Stimulated activated CD8-positive, alpha-beta memory T cell treated with anti-CD3 and anti-CD28 coated beads, Interleukin-15, amount 100 ng/mL, for 4 hours (primary cell): ENCODE data around the gene AGBL5.
A peak's percentile ranks its signal among the peaks of the same experiment; 100 is the strongest.

Source experiments
- DNase-seq, 2 donors: peaks; one replicate each; pipeline ENCODE4 v3.0.0-alpha.2; 2020; ENCODE audit warnings: low read depth in 2 of 2

The AGBL5 gene

DNA sequence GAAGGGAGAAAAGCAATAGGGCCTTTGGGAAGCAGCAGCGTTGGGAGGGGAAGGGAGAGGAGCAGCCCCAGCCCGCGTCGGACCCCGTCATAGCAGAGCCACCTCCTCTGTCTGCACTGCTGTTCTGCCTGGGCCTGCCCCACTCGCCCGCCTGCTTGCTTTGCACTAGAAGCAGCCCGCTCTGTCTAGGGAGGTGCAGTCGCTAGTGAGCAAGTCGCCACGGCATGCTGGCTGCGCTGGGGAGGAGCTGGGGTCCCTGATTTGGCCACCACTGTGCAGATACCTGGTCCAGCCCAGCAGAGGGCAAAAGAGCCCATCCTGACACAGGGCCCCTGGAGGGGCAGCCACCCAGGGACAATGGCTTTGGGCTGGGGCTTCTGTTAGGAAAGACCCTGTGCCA is 26.7 kb upstream of the AGBL5 start:
- DNase-seq, result no peak

DNA sequence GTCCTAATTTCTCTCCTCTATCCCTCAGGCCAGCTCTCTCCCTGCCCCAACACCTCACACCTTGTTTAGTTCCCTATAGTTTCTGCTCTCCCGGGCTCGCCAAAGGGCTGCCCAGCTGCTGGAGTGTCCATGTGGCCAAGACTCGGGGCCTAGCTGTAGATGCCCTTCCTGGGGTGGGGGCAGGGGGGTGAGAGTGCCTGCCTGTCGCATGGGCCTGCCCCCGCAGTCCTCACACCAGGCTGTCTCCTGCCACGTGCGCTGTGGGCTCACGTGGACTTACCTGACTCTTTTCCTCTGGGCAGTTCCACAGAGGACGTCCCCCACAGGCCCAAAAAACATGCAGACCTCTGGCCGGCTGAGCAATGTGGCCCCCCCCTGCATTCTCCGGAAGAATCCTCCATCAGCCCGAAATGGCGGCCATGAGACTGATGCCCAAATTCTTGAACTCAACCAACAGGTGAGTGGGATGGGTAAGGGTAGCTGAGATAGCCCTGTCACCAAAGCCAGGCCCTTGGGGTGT is 26.1 kb upstream of the AGBL5 start:
- DNase-seq, result no peak

DNA sequence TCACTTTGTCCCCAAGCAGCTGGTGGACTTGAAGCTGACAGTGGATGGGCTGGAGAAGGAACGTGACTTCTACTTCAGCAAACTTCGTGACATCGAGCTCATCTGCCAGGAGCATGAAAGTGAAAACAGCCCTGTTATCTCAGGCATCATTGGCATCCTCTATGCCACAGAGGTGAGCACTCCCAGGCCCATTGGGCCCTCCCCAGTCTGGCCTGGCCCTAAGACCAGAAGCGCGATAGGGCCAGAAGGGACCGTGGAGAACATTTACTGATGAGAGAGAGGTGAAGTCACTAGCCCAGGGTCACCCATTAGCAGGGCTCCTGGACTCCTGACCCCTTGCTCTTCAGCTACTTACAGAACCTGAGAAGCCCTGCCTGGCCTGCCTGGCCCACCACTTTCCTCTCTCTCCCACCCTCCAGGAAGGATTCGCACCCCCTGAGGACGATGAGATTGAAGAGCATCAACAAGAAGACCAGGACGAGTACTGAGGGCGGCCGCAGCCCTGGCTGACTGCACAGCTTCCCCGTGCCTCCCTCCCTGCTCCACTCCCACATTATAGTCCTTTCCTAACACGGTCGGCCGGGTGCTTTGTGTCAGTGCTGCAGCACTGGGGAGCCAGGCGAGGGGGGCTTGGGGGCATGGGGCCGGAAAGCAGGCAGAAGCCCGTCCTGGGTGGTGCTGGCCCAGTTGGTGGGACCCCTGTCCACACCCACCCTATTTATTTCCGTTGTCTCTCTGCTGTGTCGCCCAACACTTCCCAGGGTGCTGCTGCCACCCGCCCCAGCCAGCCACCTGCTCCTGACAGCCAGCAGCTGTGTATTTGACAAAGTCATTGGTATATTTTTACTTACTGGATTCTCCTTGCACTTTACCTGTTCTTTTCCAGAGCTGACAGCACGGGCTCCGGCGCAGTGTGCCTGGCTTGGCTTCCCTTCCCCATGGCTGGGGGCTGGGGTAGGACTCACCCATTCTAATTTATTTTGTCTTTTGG is 25.3 kb upstream of the AGBL5 start:
- DNase-seq, result no peak

DNA sequence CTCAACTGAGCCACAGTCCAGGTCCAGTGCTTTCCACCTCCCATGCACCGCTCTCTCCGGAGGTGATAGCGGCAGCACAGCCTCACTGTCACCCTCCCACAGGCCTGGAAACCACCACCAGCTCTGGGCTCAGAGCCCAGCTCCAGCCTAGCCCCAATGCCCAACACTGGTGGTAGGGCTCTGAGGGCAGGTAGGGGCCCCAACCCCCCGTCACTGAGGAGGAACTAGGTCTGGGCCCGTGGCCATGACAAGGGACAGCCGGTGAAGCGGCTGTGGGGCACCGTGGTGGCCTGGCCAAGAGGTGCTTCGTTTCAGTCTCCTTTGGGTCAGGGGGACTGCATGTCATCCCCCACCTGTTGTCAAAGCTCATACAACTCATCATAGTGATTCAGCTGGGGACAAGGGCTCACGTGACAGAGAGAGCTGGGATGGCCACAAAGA is 24.2 kb upstream of the AGBL5 start:
- DNase-seq, result no peak

DNA sequence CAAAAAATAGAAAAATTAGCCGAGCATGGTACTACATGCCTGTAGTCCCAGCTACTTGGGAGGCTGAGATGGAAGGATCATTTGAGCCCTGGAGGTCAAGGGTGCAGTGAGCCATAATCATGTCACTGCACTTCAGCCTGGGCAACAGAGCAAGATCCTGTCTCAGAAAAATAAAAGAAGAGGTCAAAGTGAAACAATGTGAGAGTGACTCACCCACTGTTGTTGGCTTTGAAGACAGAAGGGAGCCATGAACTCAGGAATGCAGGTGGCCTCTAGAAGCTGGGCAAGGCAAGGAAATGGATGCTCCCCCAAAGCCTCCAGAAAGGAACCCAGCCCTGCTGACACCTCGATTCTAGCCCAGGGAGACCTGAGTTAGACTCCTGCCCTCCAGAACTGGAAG is 22.4 kb upstream of the AGBL5 start:
- no peak for DNase-seq

DNA sequence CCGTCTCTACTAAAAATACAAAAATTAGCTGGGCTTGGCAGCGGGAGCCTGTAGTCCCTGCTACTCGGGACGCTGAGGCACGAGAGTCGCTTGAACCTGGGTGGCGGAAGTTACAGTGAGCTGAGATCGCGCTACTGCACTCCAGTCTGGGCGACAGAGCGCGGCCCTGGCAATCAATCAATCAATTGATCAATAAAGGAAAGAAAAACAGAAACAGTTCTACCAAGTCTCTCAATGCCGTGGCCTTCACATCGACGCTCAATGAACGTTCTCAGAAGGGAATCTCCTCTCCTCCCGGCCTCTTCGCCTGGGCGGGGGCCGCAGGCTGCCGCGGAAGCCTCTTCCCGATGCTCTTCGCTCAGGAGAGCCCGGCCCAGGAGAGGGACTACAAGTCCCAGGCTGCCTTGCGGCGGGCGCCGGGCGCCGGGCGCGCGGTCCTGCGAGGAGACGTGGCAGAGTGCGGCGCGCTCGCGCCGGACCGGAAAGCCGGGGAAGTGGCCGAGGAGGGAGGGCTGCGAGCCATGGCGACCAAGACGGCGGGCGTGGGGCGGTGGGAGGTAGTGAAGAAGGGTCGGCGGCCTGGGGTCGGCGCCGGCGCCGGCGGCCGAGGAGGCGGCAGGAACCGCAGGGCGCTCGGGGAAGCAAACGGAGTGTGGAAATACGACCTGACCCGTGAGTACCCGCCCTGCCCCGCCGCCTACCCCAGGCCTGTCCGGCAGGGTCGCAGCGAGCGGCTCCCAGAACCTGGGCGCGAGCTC is 18.8 kb upstream of the AGBL5 start, which contains the start of gene TMEM214:
Gene TMEM214 (plus strand): TSS at position 471 of the 758 bp plus-strand sequence. CDS start 51 bp downstream, at position 522.
- DNase-seq, result peak; percentile 44 to 64

DNA sequence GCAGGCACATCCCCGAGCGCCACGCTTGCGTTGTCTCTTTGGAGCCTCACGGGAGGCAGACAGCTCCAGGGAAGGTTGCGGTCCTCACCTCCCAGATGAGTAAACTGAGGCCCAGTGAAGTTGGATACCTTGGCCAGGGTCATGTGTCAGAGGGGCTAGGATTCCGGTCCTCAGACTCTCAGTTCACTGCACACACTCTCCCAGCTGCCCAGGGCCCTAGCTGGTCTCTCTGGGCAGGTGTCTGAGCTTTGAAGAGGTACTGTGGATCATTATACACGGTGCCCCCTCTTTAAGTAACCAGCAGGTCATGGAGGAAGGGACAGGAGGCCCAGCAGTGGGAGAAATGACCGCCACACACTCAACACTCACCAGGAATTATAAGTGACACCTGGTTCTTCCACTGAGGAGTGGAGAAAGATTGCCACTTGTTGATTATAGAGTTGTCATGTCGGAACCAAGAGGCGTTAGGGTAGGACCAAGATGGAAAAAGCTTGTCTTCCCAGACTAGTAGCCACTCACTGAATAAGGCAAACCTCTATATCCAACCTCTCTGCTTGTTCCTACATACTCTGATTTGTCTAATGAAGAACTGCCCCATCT is 18.1 kb upstream of the AGBL5 start:
- DNase-seq, result no peak

DNA sequence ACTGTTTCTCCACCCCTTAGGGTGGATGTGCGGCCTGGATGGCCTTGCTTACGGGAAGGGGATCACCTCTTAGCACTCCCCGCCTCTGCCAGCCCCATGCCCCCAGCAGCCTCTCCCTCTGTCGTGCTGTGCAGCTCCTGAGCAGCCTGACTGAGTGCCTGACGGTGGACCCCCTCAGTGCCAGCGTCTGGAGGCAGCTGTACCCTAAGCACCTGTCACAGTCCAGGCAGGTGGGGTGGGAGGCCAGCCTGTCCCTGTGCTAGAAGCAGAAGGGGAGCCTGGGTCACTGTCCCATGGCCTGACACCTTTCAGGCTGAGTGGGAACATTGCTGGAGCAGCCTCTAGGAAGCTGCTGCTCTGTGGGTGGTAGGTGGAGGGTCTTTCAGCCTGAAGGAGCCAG is 13.5 kb upstream of the AGBL5 start:
- DNase-seq, result no peak

DNA sequence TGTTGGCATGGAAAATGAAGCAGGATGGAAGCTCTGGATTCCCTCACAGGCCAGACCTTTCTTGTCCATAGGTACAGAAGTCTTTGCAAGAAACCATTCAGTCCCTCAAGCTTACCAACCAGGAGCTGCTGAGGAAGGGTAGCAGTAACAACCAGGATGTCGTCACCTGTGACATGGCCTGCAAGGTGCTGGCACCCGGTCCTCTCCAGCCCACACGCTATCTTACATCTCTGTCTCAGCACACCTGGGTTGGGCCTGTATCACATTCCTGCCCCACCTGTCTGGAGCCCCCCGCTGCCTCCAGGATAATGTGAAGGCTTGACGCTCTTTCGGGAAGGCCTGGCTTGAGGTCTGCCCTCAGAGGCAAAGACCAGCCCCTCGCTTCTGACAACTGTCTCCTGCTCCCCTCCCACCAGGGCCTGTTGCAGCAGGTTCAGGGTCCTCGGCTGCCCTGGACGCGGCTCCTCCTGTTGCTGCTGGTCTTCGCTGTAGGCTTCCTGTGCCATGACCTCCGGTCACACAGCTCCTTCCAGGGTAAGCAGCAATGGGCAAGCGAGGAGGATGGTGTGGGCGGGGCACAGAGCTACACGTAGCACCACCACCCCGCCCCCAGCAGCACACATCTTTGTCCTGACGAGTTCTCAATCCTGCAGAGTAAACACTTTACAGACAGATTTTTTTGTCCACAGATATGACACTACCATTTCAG is 12.7 kb upstream of the AGBL5 start:
- no peak for DNase-seq

DNA sequence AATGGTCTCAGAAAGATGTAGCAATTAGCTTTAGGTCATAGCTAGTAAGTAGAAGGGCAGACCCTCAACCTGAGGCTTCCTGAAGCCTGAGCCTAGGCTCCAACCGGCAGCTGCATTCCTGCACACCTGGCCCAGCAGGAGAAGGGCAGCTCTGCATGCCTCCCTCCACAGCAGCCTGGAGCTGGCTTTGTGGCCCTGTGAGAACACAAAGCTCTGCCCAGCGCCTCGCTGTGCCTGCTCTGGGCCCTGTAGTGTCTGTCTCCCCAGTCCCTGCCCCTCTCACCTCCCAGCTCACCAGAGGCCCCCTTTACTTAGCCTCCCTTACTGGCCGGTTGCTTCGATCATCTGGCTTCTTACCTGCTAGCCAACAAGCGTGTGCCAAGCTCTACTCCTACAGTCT is 12.0 kb upstream of the AGBL5 start:
- no peak for DNase-seq

DNA sequence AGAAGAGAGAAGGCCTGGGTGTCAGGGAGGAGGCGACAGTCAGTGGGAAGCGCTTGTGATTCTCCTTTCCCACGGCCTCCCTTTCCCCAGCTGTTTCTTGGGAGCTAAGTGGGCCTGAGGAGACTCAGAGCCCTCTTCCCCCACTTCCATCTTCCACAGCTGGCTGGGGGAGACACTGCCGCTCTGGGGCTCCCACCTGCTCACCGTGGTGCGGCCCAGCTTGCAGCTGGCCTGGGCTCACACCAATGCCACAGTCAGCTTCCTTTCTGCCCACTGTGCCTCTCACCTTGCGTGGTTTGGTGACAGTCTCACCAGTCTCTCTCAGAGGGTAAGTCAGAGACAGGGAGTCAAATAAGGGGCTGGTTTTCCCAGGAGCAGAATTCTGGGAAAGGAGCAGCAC is 11.6 kb upstream of the AGBL5 start:
- DNase-seq, result no peak

DNA sequence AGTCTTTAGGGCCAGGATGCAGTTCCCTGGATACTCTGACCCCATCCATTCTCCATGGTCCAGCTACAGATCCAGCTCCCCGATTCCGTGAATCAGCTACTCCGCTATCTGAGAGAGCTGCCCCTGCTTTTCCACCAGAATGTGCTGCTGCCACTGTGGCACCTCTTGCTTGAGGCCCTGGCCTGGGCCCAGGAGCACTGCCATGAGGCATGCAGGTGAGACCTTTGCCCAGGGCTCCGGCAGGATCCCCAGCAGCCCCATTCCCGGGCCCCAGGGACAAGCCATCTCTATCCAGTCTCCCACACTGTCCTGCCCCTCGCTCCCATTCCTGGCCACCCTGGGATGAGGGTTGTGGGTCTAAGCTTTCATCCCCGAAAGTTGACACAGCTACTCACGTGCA is 11.2 kb upstream of the AGBL5 start:
- no peak for DNase-seq

DNA sequence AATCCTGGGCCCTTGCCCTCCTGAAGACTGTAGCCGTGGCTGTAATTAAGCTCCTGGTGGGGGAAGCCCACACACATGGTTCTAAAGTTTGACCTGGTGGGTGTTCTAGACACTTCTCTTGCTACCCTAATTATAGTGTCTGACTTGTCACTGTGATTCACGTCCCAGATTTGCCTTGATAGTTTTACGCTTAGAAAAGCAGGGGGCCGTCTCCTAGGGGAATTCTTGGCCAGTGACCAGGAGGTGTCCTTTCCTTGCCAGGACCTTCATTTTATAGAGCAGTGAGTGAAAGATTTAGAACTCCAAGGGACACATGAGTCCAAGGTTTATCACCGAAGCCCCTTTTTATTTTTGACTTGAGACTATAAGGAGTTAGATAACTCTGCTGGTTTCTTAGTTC is 9.7 kb upstream of the AGBL5 start:
- no peak for DNase-seq

DNA sequence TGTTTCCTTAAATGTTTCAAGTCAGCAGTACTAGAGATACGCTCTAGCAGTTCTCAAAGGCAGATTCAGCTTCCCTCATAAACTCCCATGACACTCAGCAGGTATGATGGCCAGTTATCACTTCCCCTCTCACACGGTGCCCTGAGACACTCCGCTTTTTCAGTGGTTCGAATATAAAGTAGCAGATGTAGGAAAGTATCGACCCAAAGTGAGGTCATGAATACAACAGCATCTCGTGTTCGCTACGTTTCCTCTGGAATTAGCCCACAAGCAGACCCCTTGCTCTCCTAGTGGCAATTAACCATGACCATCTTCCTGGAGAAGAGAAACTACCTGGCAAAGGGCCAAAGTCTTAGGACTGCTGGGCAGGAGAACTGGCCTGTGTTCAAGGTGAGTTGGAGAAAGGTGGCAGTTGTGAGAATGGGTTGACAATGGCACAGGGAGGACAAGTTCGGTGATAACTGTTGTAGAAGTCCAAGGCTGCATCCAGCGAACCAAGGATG is 9.3 kb upstream of the AGBL5 start:
- DNase-seq, result no peak

DNA sequence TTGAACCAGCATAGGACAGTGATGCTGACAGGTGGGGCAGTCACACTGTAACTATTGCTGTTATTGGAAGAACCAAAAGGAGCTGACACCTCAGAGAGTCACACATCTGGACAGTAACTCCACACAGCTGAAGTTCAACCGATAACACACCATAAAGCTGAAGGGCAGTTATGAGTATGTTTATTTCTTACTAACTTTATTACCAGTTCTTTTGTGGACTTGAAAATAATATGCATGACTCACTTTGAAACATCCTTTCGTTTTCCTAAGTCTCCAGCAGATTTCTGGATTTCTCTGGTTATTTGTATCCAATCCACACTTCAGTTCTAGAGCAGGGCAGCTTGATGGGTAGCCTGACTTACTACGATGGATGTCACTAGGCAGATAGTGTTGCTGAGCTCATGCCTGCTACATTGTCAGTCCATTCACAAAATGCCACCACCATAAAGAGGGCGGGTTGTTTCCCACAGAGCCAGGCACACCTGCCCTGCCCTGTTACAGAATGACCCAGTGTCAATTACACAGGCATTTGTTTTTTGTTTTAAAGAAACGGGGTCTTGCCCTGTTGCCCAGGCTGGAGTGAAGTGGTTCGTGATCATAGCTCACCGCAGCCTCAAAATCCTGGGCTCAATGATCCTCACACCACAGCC is 8.4 kb upstream of the AGBL5 start:
- DNase-seq, result no peak

DNA sequence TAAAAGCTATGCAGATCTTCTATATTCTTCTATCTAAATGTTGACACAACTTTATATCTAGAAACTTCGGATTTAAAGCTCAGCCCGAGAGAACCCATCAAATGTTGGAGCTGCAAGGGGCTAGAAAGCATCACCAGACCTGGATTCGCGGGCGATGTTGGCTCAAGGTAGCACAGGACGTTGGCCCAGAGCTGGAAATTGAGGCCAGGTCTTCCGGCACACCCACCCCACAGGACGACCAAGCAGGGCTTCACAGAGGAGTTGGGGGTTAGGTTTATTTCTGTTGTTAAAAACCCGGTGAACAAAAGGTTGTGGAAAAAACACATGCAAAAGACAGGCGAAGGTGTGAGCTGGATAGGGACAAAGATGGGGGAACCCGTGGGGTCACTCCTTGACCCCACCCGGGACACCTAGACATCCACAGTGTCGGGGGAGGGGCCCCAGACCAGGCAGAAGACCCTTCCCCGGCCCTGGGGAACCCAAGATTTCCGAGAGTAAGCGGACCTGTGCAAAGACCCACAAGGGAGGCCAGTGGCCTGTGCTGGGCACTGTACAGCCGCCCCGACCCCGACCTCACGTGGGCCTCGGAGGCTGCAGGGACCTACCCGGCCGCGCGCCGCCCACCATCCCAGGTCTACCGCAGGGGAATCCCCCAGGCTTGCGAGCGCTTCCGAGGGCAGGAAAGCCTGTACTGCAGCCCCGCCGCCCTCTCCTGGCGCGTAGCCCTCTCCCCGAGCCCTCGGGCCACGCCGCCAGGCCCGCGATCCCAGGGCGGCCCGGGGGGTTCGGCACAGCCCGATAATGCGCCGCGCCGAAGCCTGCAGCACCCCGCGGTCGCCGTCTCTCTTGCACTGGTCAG is 1.8 kb upstream of the AGBL5 start:
- DNase-seq, result peak; percentile 39 to 58

DNA sequence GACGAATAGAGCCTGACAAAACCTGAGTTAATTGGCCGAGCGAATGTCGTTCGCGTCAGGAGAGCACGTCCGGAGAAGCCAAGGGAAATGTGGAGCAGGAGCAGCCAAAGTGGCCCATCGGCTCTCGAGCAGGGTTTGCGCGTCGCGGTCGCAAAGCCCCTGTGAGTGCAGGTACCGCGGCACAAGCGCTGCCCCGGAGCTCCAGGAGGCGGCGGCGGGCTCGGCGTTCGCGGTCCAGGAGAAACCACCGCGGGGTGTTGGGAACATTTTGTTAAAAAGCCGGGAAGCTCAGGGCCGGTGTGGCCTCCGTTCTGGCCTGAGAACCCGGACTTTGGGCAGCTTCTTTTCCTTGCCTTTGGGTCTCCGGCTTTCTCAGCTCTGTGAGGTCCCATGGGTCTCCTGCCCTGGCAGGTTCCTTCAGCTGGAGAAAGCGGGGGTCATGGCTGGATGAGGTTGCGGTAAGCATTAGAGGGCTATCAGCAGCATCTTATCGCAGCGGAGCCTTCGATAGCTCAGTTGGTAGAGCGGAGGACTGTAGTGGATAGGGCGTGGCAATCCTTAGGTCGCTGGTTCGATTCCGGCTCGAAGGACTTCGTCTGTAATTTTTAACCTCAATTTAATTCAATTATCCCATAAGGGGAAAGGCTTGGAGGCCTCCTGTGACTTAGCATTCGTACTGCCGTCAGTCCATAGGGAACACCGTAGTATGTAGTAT is 1.0 kb upstream of the AGBL5 start:
- peak; percentile 76 to 80 for DNase-seq

DNA sequence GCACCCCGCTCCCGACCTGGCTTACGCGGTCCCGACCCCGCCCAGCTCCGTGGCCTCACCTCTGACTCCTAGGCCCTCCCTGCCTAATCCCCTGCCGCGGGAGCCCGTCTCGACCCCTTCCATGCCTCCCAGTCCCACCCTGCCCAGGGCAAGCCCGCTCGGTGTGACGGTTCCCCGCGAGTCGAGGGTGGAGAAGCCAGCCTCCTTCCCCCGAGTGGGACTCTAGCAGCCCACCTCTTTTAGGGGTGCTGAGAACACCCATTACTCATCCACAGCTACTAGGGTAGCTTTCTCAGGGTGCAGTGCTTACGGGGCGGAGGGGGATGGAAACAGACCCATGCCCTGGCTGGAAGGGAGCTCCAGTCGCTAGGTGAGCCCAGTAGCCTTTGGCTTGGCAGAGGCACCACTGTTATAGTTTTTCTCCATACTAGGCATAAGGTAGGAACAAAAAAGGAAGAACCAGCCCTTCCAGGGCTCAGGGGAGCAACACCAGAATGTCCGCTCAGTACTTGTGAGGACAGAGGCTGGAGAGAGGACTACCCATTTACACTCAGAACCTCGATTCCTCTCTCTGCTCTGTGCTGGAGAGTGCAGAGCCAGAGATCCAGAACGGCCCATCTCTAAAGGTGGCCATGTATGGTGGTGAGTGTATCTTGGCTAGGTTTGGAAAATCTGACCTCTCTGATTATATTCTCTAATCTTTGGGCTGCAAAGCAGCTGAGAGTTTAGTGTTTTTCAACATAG is 606 bp downstream of the AGBL5 start:
- peak in 1 of 2 donors; percentile 34 for DNase-seq
